CD4-positive, alpha-beta T cell (primary cell): ENCODE data around the gene AP1S3. TPM values are rescaled to one million over a fixed set of nuclear protein-coding genes. Genes with fewer than 3 reads are reported as not detected.

ENCODE experiments used
- ATAC-seq: fragments of 200-7000 bp; cut with Tn5 transposase; one replicate; pipeline ENCODE4 v1.10.0; 2022; ENCODE audit warnings: mild to moderate bottlenecking; ENCODE audit not compliant: poor library complexity
- CTCF ChIA-PET: fragments of 350-600 bp; sonication (Branson Sonifier 250); formaldehyde crosslinking; loops from one replicate; lab custom pipeline; 2021; ENCODE audit warnings: antibody characterized with exemption, inconsistent platforms; lab: Charles Lee
- POLR2A ChIA-PET: fragments of 350-600 bp; sonication (Branson Sonifier 250); formaldehyde crosslinking; loops from one replicate; lab custom pipeline; 2021; ENCODE audit warnings: antibody characterized with exemption, inconsistent platforms; lab: Charles Lee
- DNase-seq, 14 experiments: peaks; one replicate each; pipeline ENCODE4 v3.0.0-alpha.2; 2013 to 2020; ENCODE audit warnings: mixed read lengths in 2 of 14
- H3K27ac ChIP-seq, 2 donors: one replicate each; pipeline versions ENCODE4 v1.5.1 to v1.7.0; 2013; ENCODE audit warnings: low read length in 2 of 2, low read depth in 1 of 2, mild to moderate bottlenecking in 1 of 2
- H3K27me3 ChIP-seq, 2 experiments: 1 replicate in 1 of 2; 2 replicates in 1 of 2; pipeline versions ENCODE4 v1.6.1 to v1.7.0; 2013; ENCODE audit warnings: low read length in 2 of 2, control low read depth in 1 of 2, mild to moderate bottlenecking in 1 of 2, moderate library complexity in 1 of 2; ENCODE audit not compliant: insufficient read depth in 2 of 2, control insufficient read depth in 1 of 2
- H3K36me3 ChIP-seq: one replicate; pipeline ENCODE4 v1.6.1; 2013; ENCODE audit warnings: low read length, control low read depth; ENCODE audit not compliant: insufficient read depth
- H3K4me1 ChIP-seq: one replicate; pipeline ENCODE4 v1.6.1; 2013; ENCODE audit warnings: low read length, control low read depth; ENCODE audit not compliant: insufficient read depth
- H3K4me3 ChIP-seq: one replicate; pipeline ENCODE4 v1.5.1; 2013; ENCODE audit warnings: mild to moderate bottlenecking, low read length, moderate library complexity
- H3K9me3 ChIP-seq, 2 experiments: 1 replicate in 1 of 2; 2 replicates in 1 of 2; pipeline versions ENCODE4 v1.6.1 to v1.7.0; 2013; ENCODE audit warnings: low read length in 2 of 2, mild to moderate bottlenecking in 2 of 2, control low read depth in 1 of 2, moderate library complexity in 1 of 2; ENCODE audit not compliant: control insufficient read depth in 1 of 2, insufficient read depth in 1 of 2
- H3K27ac Mint-ChIP-seq: one replicate; pipeline ENCODE4 v1.8.0; 2020; ENCODE audit warnings: mixed read lengths
- H3K27me3 Mint-ChIP-seq: one replicate; pipeline ENCODE4 v1.8.0; 2021; ENCODE audit warnings: mixed read lengths
- H3K36me3 Mint-ChIP-seq: one replicate; pipeline ENCODE4 v1.8.0; 2021; ENCODE audit warnings: low read depth, mixed read lengths
- H3K4me1 Mint-ChIP-seq: one replicate; pipeline ENCODE4 v1.8.0; 2021; ENCODE audit warnings: low read depth, mixed read lengths
- H3K4me3 Mint-ChIP-seq: one replicate; pipeline ENCODE4 v1.8.0; 2020; ENCODE audit warnings: mild to moderate bottlenecking, mixed read lengths
- H3K9me3 Mint-ChIP-seq: one replicate; pipeline ENCODE4 v1.8.0; 2020; ENCODE audit warnings: mixed read lengths
- intact Hi-C, 2 experiments: fragments of 100-400 bp; cut with DNase I in 1 of 2; cut with micrococcal nuclease in 1 of 2; formaldehyde crosslinking; loops; one replicate each; pipeline versions ENCODE4 v1.15.1 to v1.9.0; 2023 to 2025; cut with DNase I, micrococcal nuclease
- total RNA-seq, 174 experiments: library from RNA in 2 of 174; stranded (reverse) in 2 of 174; gene quantifications; one replicate each; pipeline ENCODE4 v1.2.3 and lab custom pipeline; 2021 to 2026
- TF ChIP-seq, protein P1 (sequence below): fragments of 200-600 bp; IDR thresholded peaks from one replicate; pipeline ENCODE4 v1.8.0; 2022; ENCODE audit warnings: antibody characterized with exemption, mild to moderate bottlenecking

The AP1S3 gene
- total RNA-seq, 2 experiments from 2014 or later: 0.50 to 0.71 TPM

DNA sequence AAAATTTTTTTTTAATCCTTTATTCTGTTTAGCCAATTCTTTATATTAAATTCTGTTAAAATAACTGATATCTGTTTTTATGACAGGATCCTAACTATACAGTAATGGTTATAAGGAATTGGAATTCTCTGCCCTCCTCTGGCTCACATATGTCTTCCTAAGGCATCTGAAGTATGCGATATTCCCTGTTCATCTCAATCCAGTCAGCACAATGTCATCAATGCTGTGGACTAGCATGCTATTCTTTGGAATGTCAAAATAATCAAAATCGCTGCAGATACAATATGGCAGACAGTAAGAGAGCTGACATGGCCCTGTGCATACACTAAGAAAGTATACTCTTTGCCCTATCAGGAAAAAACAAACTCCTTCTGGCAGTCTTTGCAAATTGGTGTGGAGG lies 107.6 kb downstream of the AP1S3 start:
- H3K27me3 Mint-ChIP-seq: peaks cover 5% of the 10 kb centered on the region

DNA sequence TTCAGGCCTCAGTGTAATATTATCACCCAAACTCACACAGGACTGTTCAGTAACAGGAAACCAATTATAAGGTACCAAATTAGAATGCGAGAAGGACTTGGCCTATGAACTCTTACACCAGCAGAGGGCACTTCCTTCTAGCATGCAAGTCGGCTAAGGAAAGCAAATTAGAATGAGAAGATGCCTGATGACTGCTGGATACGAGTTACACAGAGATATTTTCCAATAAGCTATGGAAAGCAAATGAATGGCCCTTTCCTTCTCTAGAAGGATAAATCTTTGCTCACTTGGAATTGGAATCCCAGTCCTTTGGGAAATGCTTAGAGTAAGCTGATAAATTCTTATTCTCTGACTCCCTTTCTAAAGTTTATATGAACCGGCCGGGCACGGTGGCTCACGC lies 109.8 kb downstream of the AP1S3 start:
- Mint-ChIP-seq H3K36me3 (no peaks in the 10 kb centered on the region), H3K4me1 (no peaks in the 10 kb centered on the region), H3K27me3 (peaks cover 6% of the 10 kb centered on the region), H3K9me3 (no peaks in the 10 kb centered on the region), H3K27ac (no peak overlapping the region), H3K4me3 (no peak overlapping the region)
- TF ChIP-seq, protein P1, sequence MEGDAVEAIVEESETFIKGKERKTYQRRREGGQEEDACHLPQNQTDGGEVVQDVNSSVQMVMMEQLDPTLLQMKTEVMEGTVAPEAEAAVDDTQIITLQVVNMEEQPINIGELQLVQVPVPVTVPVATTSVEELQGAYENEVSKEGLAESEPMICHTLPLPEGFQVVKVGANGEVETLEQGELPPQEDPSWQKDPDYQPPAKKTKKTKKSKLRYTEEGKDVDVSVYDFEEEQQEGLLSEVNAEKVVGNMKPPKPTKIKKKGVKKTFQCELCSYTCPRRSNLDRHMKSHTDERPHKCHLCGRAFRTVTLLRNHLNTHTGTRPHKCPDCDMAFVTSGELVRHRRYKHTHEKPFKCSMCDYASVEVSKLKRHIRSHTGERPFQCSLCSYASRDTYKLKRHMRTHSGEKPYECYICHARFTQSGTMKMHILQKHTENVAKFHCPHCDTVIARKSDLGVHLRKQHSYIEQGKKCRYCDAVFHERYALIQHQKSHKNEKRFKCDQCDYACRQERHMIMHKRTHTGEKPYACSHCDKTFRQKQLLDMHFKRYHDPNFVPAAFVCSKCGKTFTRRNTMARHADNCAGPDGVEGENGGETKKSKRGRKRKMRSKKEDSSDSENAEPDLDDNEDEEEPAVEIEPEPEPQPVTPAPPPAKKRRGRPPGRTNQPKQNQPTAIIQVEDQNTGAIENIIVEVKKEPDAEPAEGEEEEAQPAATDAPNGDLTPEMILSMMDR: peak; percentile 52
- Histone ChIP-seq H3K9me3 (no peaks in the 10 kb centered on the region), H3K27ac (no peak overlapping the region), H3K4me3 (no peak overlapping the region), H3K36me3 (no peaks in the 10 kb centered on the region), H3K4me1 (no peaks in the 10 kb centered on the region), H3K27me3 (peaks cover 0 to 3% of the 10 kb centered on the region in 2 experiments)
- ATAC-seq: no peak
- POLR2A ChIA-PET: no interaction called here
- intact Hi-C loops: loop anchor here in 1 of 2 experiments (5.0 kb wide), 1 partner anchor 560 kb away; no protein-coding TSS in a partner anchor
- DNase-seq: peak in 7 of 14 experiments; percentile 1 to 59 (median 33)
- CTCF ChIA-PET: no interaction called here

More for the DNA sequence above, 107.6 kb downstream of the AP1S3 start:
- TF ChIP-seq, protein P1: no peak
- DNase-seq: no peak
- Histone ChIP-seq H3K27me3 (no peaks in the 10 kb centered on the region), H3K4me3 (no peak overlapping the region), H3K36me3 (no peaks in the 10 kb centered on the region), H3K4me1 (no peaks in the 10 kb centered on the region), H3K27ac (no peak overlapping the region), H3K9me3 (no peaks in the 10 kb centered on the region)
- ChIA-PET CTCF (no interaction called here), POLR2A (no interaction called here)
- no peaks in the 10 kb centered on the region for H3K9me3 Mint-ChIP-seq
- no peak overlapping the region for H3K4me3 Mint-ChIP-seq
- ATAC-seq: no peak
- no peaks in the 10 kb centered on the region for H3K36me3 Mint-ChIP-seq
- intact Hi-C loops: loop anchor here in 1 of 2 experiments (5.0 kb wide), 1 partner anchor 558 kb away; no protein-coding TSS in a partner anchor
- no peaks in the 10 kb centered on the region for H3K4me1 Mint-ChIP-seq
- H3K27ac Mint-ChIP-seq: no peak overlapping the region

DNA sequence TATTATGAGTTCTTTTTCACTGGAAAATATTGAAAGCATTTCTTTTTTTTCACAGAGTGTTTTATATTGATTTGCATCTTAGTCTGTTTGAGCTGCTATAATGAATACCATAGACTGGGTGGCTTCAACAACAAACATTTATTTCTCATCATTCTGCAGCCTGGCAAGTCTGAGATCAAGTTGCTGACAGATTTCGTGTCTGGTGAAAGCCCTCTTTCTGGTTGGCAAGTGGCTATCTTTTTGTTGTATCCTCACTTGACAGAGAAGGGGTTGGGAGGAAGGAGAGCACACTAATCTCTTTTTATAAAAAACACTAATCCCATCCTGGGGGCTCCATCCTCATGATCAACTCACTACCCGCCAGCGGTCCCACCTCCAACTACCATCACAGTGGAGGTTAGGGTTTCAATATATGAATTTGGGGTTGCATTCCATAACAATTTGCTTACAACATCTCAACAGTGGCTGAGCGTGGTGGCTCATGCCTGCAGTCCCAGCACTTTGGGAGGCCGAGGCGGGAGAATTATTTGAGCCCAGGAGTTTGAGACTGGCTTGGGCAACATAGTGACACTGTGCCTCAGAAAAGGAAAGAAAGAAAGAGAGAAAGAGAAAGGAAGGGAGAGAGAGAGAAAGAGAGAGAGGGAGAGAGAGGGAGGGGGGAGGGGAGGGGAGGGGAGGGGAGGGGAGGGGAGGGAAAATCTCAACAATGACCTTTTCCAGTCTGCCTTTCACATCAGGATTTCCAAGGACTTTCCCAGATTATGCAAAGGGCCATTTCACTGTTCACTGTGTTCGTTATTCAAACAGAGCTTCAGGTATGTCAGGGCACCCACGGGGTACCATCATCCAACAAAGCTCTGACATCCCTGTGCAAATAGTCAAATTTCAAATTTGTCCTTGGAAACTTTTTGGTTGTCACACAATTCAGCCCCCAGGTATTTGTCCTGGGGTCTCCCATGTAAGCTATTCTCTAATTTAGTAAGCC lies 111.1 kb downstream of the AP1S3 start:
- Mint-ChIP-seq H3K9me3 (no peaks in the 10 kb centered on the region), H3K36me3 (no peaks in the 10 kb centered on the region), H3K27ac (no peak overlapping the region), H3K4me3 (no peak overlapping the region), H3K27me3 (peaks cover 11% of the 10 kb centered on the region), H3K4me1 (no peaks in the 10 kb centered on the region)
- no peaks in the 10 kb centered on the region for H3K36me3 ChIP-seq
- POLR2A ChIA-PET: no interaction called here
- DNase-seq: no peak
- no peak for ATAC-seq
- CTCF ChIA-PET: no interaction called here
- no peaks in the 10 kb centered on the region for H3K9me3 ChIP-seq
- TF ChIP-seq, protein P1: no peak
- peaks cover 0 to 6% of the 10 kb centered on the region in 2 experiments for H3K27me3 ChIP-seq
- H3K4me3 ChIP-seq: no peak overlapping the region
- no peaks in the 10 kb centered on the region for H3K4me1 ChIP-seq
- no peak overlapping the region for H3K27ac ChIP-seq
- intact Hi-C loops: loop anchor here in 1 of 2 experiments (5.0 kb wide), 1 partner anchor 561 kb away; no protein-coding TSS in a partner anchor
